ENCODE measurements around the gene GPR137. TPM values are rescaled to one million over a fixed set of nuclear protein-coding genes. Genes with fewer than 3 reads are reported as not detected.
A peak's percentile ranks its signal among the peaks of the same experiment; 100 is the strongest.
"Not testable (repeated sequence)": the region's sequence is repeated elsewhere in the genome, so short reads cannot be mapped to it uniquely, and the experiment has no call there.

Gene GPR137
- polyA plus RNA-seq, 3 donors = 7.8 to 21.0 (median 9.3) TPM

- Mint-ChIP-seq H3K36me3 (peaks cover 33 to 55% of the 10 kb centered on the region in 2 donors), H3K27ac (peak overlapping the region in 3 of 7 donors; percentile 44 to 90 (median 57)), H3K9me3 (no peaks in the 10 kb centered on the region), H3K27me3 (ENCODE audit: low read depth in 3 of 3) (peaks cover 0 to 1% (median 0%) of the 10 kb centered on the region in 3 donors), H3K4me3 (no peak overlapping the region), H3K4me1 (peaks cover 32% of the 10 kb centered on the region)
- no peak overlapping the region for H3K4me2 ChIP-seq (replicated peaks; ENCODE audit: extremely low read depth, low read length, poor library complexity, severe bottlenecking)
- intact Hi-C loops (cut with micrococcal nuclease) = no loop called here
- DNase-seq = no peak
- peaks cover 22 to 36% of the 10 kb centered on the region in 2 donors for H3K4me1 ChIP-seq (ENCODE audit: control insufficient read depth in 1 of 2, insufficient read depth in 2 of 2, low read length in 2 of 2)
- H3K4me3 ChIP-seq (replicated peaks in 1 of 3; ENCODE audit: low read depth in 2 of 3, low read length in 3 of 3) = no peak overlapping the region
- H4K20me1 ChIP-seq (ENCODE audit: insufficient read depth, low read length) = peaks cover 65% of the 10 kb centered on the region
- H3K36me3 ChIP-seq (replicated peaks in 1 of 2; ENCODE audit: control insufficient read depth in 1 of 2, insufficient read depth in 2 of 2, low read length in 2 of 2) = peaks cover 36 to 49% of the 10 kb centered on the region in 2 donors
- H3K27me3 ChIP-seq (ENCODE audit: control insufficient read depth in 2 of 2, insufficient read depth in 2 of 2, low read length in 2 of 2) = no peaks in the 10 kb centered on the region
- H3K79me2 ChIP-seq (ENCODE audit: insufficient read depth, low read length) = peaks cover 39% of the 10 kb centered on the region
- no peak overlapping the region for H2AFZ ChIP-seq (ENCODE audit: insufficient read depth, low read depth, low read length, poor library complexity, severe bottlenecking)
- 94% methylated on average over 14 of the region's 19 CpGs for WGBS (ENCODE audit: insufficient coverage)
- no peak for TF ChIP-seq CTCF (IDR thresholded peaks at IDR 0.05)
- no peaks in the 10 kb centered on the region for H3K9me3 ChIP-seq (replicated peaks in 1 of 2; ENCODE audit: control insufficient read depth in 1 of 2, insufficient read depth in 1 of 2, low read length in 2 of 2)
- H3K9ac ChIP-seq (ENCODE audit: insufficient read depth, low read length, poor library complexity, severe bottlenecking) = no peak overlapping the region
- H3K27ac ChIP-seq (ENCODE audit: low read depth in 1 of 2, low read length in 2 of 2) = no peak overlapping the region
Measured at GRCh38 chr11:64314146-64314804, 28.6 kb downstream of the GPR137 start.

- H3K4me1 ChIP-seq (ENCODE audit: control insufficient read depth in 1 of 2, insufficient read depth in 2 of 2, low read length in 2 of 2) = peaks cover 28 to 43% of the 10 kb centered on the region in 2 donors
- Mint-ChIP-seq H3K27ac (peak overlapping the region in 3 of 7 donors; percentile 6 to 90 (median 71)), H3K4me3 (no peak overlapping the region), H3K36me3 (peaks cover 32 to 57% of the 10 kb centered on the region in 2 donors), H3K4me1 (peaks cover 38% of the 10 kb centered on the region), H3K27me3 (ENCODE audit: low read depth in 3 of 3) (peaks cover 0 to 1% (median 0%) of the 10 kb centered on the region in 3 donors), H3K9me3 (no peaks in the 10 kb centered on the region)
- peaks cover 36 to 42% of the 10 kb centered on the region in 2 donors for H3K36me3 ChIP-seq (replicated peaks in 1 of 2; ENCODE audit: control insufficient read depth in 1 of 2, insufficient read depth in 2 of 2, low read length in 2 of 2)
- peak overlapping the region in 1 of 2 donors; percentile 3 for H3K27ac ChIP-seq (ENCODE audit: low read depth in 1 of 2, low read length in 2 of 2)
- peaks cover 32% of the 10 kb centered on the region for H3K79me2 ChIP-seq (ENCODE audit: insufficient read depth, low read length)
- H4K20me1 ChIP-seq (ENCODE audit: insufficient read depth, low read length) = peaks cover 58% of the 10 kb centered on the region
- no peak overlapping the region for H3K9ac ChIP-seq (ENCODE audit: insufficient read depth, low read length, poor library complexity, severe bottlenecking)
- no peak overlapping the region for H3K4me2 ChIP-seq (replicated peaks; ENCODE audit: extremely low read depth, low read length, poor library complexity, severe bottlenecking)
- H3K9me3 ChIP-seq (replicated peaks in 1 of 2; ENCODE audit: control insufficient read depth in 1 of 2, insufficient read depth in 1 of 2, low read length in 2 of 2) = no peaks in the 10 kb centered on the region
- 98% methylated on average over 20 of the region's 24 CpGs for WGBS (ENCODE audit: insufficient coverage)
- no peak for DNase-seq
- no peak for TF ChIP-seq CTCF (IDR thresholded peaks at IDR 0.05)
- H3K4me3 ChIP-seq (replicated peaks in 1 of 3; ENCODE audit: low read depth in 2 of 3, low read length in 3 of 3) = no peak overlapping the region
- intact Hi-C loops (cut with micrococcal nuclease) = loop anchor here (5.0 kb wide), 1 partner anchor 42 kb away; the partner anchor contains the start of gene RPS6KA4 (in 2 of the 2)
- no peak overlapping the region for H2AFZ ChIP-seq (ENCODE audit: insufficient read depth, low read depth, low read length, poor library complexity, severe bottlenecking)
- no peaks in the 10 kb centered on the region for H3K27me3 ChIP-seq (ENCODE audit: control insufficient read depth in 2 of 2, insufficient read depth in 2 of 2, low read length in 2 of 2)
Measured at GRCh38 chr11:64314805-64315561, 29.3 kb downstream of the GPR137 start.

GRCh38 chr11:64315667-64316526, 30.2 kb downstream of the GPR137 start:
- not testable (repeated sequence) for H2AFZ ChIP-seq (ENCODE audit: insufficient read depth, low read depth, low read length, poor library complexity, severe bottlenecking); DNase-seq; H3K27me3 ChIP-seq (ENCODE audit: control insufficient read depth in 2 of 2, insufficient read depth in 2 of 2, low read length in 2 of 2); H3K27me3 Mint-ChIP-seq (ENCODE audit: low read depth in 3 of 3); H3K4me3 Mint-ChIP-seq; H3K9ac ChIP-seq (ENCODE audit: insufficient read depth, low read length, poor library complexity, severe bottlenecking); H3K9me3 Mint-ChIP-seq; H3K4me3 ChIP-seq (replicated peaks in 1 of 3; ENCODE audit: low read depth in 2 of 3, low read length in 3 of 3); H3K9me3 ChIP-seq (replicated peaks in 1 of 2; ENCODE audit: control insufficient read depth in 1 of 2, insufficient read depth in 1 of 2, low read length in 2 of 2); H3K4me2 ChIP-seq (replicated peaks; ENCODE audit: extremely low read depth, low read length, poor library complexity, severe bottlenecking)
- Histone ChIP-seq H3K36me3 (replicated peaks in 1 of 2; ENCODE audit: control insufficient read depth in 1 of 2, insufficient read depth in 2 of 2, low read length in 2 of 2) (peaks cover 38 to 47% of the 10 kb centered on the region in 2 donors), H3K79me2 (ENCODE audit: insufficient read depth, low read length) (peaks cover 26% of the 10 kb centered on the region), H3K27ac (ENCODE audit: low read depth in 1 of 2, low read length in 2 of 2) (peak overlapping the region; percentile 96 to 97), H4K20me1 (ENCODE audit: insufficient read depth, low read length) (peaks cover 51% of the 10 kb centered on the region), H3K4me1 (ENCODE audit: control insufficient read depth in 1 of 2, insufficient read depth in 2 of 2, low read length in 2 of 2) (peaks cover 28 to 43% of the 10 kb centered on the region in 2 donors)
- Mint-ChIP-seq H3K36me3 (peaks cover 38 to 60% of the 10 kb centered on the region in 2 donors), H3K27ac (peak overlapping the region in 6 of 7 donors; percentile 6 to 99 (median 99)), H3K4me1 (peaks cover 37% of the 10 kb centered on the region)
- WGBS (ENCODE audit: insufficient coverage) = 95% methylated on average over 13 of the region's 25 CpGs
- intact Hi-C loops (cut with micrococcal nuclease) = loop anchor here (5.0 kb wide), 1 partner anchor 41 kb away; the partner anchor contains the start of gene RPS6KA4 (in 2 of the 2)
